Measurements from ENCODE around the gene ASTL.
A peak's percentile ranks its signal among the peaks of the same experiment; 100 is the strongest.
"Not testable (repeated sequence)": the region's sequence is repeated elsewhere in the genome, so short reads cannot be mapped to it uniquely, and the experiment has no call there.

Gene ASTL

DNA sequence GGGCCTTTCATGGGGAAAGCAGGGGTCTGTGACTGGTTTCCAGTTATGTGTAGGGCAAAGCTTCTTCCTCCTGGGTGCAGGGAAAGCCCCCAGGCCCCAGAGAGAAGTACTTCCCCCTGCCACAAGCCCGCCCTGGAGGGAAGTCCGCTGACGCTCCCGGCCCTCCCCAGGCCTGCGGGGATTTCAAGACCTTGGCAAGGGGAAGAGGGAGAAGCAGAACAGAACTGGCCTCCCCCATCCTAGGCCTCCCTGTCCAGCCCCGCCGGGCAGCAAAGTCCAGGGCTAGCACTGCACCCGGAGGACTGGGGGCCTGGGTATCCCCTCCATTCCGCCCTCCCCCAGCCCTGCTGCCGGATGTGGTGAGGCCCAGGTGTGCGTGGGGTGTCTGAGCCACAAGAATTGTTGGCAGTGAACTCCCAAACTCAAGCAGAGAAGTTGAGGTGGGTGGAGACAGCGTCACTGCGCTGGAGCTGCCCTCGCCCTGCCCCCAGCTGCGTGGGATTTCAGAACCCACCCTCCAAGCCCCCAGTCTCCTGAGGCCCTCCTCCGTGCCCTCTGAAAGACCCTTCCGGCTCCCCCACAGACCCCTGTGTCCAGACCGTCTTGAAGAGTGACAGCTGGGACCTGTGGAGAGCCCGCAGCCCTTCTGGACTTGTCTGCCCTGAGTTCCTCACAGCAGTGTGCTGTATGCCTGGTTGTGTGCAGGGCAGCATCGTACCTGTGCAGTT, 8.0 kb upstream of the ASTL start:
- DNase-seq (ENCODE audit: low spot score) = peak; percentile 63

DNA sequence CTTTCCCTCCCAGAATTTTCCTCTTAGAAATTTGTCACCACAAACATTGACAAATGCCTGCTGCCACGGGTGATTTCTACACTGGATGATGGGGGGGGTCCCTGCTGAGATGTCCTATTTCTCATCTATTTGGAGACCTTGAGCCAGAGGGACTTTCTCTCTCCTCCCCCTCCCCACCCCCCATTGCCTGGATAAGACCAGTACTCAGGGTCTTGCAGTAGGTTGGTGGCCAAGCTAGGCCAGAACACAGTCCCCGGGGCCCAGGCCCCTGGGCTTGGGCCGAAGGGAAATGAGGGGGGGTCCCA, 7.5 kb upstream of the ASTL start:
- DNase-seq (ENCODE audit: low spot score) = no peak

DNA sequence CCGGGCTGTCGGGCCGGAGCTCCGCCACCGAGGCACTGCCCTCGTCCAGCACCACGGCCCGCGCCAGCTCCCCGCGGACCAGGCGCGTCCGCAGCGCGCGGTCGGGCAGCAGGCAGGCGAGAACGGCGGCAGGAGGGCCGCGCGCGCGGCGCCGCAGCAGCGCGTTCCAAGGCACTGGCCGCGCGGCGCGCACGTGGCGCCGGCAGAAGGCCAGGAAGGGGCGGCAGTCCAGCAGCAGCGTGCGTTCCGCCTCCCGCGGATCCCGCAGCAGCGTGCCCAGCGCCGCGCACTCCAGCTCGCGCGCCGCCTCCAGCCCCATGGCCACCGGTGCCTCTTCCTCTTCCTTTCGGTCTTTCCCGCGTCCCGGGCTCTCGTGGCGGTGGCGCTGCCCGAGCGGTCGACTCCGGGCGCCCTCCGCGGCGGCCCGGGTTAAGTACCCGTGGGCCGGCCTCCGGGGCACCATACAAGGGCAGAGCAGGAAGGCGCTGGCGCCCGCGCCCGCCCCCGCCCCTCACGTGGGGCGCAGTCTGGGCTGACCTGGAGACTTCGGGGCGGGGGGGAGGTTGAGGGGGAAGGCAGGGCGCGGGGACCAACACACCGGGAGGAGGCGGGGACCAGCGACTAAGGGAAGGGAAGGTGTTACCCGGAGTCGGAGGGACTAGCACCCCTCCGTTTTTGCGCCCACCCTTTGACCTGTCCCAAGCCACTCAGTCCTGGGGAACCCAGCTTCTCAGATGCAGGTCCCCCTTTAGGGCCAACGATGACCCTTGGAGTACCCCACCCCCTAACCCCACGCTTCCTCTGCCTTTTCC, 6.9 kb upstream of the ASTL start, which contains the start of gene DUSP2:
DUSP2 (minus strand) TSS at position 405 of the 812 bp plus-strand sequence; CDS start at position 319, 86 bp downstream.
- DNase-seq (ENCODE audit: low spot score) = peak; percentile 65

DNA sequence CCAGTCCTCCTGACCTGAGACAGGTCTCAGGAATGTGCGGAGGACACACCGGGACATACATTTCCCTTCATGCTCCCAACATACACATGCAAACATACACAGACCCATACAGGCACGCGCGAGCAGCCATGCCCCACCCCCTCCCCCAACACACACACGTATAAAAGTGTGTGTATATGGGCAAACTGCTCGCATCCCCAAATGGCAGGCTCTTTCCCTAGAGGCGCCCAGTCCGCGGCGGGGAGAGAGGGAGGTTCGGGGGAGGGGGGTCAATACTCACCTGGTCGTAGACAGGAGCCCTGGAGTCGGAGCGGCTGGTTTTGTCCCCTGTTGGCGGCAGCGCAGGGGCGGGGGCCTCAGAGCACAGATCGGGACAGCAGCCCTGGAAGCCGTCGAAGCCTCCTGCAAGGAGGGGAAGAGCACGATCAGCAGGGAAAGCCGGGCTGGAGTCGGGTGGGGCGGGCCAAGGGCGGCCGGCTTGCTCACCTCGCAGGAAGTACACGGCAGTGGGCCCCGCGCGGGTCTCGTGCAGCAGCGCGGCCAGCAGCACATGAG, 6.3 kb upstream of the ASTL start:
- no peak for DNase-seq (ENCODE audit: low spot score)

DNA sequence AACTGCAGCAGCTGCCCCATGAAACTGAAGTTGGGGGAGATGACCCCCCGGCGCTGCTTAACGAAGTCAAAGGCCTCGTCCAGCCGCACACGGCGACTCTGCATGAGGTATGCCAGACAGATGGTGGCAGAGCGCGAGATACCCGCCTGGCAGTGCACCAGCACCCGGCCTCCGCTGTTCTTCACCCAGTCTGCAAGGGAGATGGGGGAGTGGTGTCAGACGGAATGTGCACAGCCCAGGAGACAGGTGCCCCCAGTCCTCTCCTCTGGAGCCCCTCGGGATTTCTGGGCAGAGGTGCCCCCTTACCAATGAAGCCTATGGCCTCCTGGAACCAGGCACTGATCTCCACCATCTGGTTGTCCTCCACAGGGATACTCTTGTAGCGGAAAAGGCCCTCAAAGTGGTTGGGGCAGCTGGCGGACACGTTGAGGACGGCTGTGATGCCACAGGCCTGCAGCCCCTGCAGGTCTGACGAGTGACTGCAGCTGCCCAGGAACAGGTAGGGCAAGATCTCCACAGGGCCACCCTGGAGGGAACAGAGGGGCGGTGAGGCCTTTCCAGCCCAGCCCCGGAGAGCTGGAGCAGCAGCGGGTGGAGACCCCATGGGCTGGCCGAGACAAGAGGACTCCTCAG, 5.7 kb upstream of the ASTL start:
- no peak for DNase-seq (ENCODE audit: low spot score)

DNA sequence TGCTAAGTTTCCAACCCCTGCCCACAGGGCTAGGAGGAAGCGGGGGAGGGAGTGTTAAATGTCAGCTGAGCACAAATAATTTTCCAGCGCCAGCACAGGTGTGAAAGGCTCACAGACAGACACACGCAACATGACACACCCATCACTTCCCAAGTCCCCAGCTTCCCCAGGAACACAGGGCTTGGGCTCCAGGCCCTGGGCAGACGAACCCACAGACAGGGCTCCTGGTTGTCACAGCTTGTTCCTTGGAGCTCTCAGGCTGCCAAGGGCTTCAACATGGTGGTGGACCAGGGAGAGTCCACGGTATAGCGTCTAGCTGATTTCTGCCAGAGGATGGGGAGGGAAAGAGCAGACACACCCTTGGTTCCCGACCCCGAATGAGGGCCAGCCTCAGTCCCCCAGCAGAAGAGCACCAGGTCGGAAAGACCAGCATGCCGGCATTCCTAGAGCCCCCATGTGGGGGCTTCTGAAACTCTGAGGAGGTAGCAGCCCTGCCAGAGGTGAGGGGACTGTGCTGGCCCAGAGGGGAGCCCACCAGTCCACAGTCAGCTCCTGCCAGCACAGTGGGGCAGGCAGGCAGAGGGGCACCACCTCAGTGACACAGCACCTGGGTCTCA, 5.0 kb upstream of the ASTL start:
- DNase-seq (ENCODE audit: low spot score) = no peak

DNA sequence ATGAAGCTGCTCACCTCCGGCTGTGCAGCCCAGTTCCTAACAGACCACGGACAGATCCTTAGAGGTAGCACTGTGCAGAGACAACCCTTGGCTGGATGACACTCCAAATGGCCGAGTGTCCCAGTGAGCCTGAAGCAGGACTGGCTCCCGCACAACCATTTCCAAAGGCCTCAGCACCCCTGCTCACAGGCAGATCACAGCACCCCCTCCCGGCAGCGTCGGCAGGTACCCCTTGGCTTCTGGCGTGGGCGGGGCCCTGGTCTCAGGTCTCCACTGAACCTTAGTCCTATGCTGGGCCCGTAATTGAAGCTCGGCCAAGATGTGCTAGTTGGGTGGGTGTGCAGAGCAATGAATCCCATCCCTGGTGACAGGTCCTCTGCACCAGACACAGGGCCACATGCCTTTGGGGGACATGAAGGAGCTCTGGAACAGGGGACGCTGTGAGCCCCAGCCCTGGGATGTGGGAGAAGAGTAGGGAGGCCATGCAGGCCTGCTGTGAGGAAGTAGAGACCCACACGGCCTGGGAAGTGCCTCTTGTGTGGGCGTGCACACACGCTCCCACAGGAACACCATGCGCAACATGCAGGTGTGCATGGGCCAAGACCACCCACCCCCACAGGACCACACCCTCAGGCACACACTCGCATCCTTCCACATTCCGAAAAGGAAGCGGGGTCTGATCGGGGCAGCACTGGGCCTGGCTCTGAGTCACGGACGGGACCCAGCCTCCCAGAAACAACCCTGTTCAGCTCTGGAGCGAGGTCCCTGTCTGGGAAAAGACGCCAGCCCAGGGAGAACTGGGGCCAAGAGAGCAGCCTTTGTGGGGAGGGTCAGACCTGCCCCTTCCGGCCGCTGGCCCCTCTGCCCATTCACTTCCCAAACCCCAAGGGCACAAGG, 4.2 kb upstream of the ASTL start:
- no peak for DNase-seq (ENCODE audit: low spot score)

DNA sequence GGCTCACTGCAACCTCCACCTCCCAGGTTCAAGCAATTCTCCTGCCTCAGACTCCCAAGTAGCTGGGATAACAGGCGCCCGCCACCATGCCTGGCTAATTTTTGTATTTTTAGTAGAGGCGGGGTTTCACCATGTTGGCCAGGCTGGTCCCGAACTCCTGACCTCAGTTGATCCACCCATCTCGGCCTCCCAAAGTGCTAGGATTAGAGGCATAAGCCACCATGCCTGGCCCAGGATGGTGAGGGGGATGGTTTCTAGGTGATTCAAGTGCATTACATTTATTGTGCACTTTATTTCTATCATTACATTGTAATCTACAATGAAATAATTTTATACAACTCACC, 3.3 kb upstream of the ASTL start:
- DNase-seq (ENCODE audit: low spot score) = not testable (repeated sequence)

DNA sequence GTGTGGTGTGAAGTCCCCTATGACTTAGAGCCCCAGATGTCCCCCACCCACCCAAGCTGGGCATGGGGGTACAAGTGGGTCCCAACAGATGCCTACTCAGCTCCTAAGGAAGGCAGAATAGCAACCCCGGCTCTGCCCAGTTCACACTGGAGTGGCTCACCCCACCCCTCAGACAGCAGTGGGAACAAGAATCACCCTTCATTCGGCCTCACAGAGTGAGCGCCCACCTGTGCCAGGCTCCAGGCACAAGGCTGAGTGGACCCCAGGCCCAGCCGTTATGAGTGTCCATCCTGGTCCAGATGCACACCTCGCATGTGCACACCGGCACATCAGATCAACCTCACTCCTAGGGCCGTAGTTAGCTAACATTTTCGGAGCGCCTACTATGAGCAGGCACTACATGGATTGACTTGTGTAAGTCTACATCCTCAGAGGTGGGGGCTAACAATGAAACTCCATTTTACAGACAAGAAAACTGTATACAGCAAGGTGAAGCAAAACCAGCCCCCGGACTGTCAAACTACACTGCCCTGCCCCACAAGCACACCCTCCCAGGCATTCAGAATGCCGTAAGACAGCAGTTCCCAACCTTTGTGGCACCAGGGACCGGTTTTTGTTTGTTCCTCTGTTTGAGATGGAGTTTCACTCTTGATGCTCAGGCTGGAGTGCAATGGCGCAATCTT, 2.8 kb upstream of the ASTL start:
- no peak for DNase-seq (ENCODE audit: low spot score)

DNA sequence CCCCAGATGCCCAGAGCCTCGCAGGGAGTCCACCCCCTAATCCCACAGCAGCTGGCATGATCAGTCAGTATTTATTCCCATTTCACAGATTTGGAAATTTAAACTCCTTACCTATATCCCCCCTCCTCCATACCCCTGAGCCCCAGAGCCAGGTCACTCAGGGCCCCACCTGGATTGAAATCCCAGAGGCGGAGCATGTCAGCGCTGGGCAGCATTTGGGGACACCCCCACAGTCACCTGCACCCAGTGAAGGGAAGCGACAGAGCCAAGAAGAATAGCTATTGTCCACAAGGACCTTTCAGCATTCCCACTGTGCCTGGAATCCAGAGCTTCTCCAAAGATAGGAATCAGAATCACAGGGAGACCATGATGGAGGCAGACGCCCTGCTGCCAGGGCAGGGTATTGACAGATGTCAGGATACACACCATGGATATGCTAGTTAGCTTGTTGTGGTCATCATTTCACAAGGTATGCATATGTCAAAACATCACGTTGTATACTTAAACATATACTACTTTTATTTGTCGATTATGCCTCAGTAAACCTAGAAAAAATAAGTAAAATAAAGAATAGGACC, 968 bp upstream of the ASTL start:
- DNase-seq (ENCODE audit: low spot score) = no peak

DNA sequence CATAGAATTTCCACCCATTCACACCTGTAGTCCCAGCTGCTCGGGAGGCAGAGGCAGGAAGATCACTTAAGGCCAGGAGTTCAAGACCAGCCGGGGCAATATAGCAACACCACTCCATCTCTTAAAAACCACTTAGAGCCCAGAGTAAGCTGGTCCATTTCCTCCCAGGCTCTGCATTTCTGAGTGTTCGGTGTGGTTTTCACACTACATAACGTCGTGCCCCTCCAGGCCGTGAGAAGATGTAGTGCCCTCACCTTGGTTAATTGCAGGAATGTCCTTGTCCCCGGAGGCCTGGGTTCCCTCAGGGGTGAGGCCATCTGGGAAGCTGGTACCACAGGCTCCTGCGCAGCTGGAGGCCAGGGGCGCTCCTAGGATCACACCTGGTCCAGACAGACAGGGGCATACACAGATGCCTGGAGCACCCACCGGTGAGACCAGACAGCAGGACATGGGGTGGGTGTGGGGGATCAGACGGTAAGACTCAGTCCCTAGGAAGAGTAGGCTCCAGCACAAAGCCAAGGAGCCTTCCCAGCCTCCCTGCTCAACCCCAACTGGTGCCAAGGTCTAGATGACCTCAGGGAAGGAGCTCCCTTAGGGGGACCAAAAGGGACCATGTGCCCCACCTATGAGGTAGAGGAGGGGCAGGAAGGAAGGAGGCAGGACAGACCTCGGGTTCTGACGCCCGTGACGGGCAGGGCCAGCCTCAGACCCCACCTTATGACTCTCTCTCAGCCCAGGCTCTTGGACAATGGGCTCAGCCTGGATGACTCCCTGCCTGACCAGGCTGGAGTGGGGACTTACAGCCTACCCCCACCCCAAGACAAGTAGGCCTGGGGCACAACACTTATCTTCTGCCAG, 752 bp downstream of the ASTL start:
- DNase-seq (ENCODE audit: low spot score) = no peak

DNA sequence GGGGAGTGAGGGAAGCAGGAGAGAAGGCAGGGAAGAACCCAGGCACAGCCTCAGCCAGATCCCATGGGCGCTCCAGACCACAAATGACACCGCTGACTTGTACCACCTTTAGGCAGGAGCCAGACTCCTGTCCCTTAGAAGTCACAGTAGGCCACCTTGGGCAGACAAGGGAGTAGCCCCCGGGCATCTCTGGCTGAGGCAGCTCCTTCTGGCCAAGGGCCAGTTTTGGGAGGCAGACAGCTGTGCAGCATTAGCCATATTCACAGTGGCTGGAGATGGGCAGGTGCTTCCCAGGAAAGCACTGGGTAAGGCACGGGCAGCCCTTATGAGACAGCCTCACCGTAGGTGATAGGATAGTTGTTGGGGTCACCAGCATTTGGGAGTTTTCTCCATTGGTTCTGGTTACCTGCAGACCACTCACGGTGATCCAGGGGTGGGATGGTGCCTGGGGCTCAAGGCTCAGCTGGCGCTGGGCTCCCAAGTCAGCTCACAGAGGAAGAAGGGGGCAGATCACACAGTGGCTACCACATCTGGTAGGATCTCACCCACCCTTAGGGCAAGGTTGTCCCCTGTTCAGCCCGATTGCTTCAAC, 2.1 kb downstream of the ASTL start:
- DNase-seq (ENCODE audit: low spot score) = no peak

DNA sequence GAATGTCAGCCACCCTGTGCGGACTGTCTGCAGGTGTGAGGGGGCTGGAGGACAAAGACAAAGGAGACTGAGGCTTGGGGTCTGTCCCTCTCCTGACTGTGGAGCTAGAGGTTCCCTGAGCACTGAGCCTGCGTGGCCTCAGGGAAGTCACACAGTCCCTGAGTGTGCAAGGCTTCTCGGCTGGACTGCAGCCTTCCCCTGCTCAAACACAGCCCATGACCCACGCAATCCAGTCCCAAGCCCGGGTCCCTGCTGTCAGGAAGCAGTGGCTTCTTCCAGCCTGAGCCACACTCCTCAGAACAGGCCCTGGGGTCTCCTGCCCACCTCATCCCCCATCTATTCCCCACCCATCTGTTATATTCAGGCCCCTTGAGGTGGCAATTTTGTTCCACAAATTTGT, 2.7 kb downstream of the ASTL start:
- no peak for DNase-seq (ENCODE audit: low spot score)

DNA sequence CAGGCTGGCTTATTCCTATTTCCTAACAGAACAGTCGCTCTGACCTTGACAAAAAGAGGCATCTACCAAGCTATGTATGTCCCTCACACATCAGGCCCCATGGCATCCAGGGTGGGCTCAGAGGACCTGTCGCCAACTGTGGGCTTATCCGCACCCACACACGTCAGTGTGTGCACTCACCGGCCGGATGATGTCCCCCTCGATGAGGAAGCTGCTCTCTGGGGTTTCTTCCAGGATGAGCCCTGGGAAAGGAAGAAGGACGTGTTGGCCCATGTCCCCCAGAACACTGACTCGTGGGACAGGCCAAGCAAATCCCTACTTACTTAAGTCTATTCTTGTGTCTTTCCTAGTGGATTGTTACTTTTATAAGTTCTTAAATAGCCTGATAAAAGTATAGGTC, 3.1 kb downstream of the ASTL start:
- DNase-seq (ENCODE audit: low spot score) = no peak

DNA sequence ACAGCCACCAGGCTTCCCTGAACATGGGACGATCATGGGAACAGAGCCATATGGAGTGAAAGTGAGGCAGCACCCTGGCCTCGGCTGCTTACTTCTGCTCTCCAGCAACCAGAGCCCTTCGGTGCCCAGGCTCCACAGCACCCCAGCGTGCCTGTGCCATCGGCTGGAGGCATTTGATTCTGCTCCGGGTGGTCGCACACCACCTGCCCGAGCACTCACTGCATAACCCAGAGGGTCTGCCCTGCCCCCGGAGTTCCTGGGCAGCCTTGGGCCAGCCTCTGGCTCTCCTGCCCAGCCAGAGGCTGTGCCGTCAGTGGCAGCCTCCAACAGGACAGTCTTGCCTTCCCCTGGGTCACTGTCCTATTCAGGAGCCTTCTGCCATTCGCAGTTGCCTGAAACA, 3.9 kb downstream of the ASTL start:
- DNase-seq (ENCODE audit: low spot score) = no peak

DNA sequence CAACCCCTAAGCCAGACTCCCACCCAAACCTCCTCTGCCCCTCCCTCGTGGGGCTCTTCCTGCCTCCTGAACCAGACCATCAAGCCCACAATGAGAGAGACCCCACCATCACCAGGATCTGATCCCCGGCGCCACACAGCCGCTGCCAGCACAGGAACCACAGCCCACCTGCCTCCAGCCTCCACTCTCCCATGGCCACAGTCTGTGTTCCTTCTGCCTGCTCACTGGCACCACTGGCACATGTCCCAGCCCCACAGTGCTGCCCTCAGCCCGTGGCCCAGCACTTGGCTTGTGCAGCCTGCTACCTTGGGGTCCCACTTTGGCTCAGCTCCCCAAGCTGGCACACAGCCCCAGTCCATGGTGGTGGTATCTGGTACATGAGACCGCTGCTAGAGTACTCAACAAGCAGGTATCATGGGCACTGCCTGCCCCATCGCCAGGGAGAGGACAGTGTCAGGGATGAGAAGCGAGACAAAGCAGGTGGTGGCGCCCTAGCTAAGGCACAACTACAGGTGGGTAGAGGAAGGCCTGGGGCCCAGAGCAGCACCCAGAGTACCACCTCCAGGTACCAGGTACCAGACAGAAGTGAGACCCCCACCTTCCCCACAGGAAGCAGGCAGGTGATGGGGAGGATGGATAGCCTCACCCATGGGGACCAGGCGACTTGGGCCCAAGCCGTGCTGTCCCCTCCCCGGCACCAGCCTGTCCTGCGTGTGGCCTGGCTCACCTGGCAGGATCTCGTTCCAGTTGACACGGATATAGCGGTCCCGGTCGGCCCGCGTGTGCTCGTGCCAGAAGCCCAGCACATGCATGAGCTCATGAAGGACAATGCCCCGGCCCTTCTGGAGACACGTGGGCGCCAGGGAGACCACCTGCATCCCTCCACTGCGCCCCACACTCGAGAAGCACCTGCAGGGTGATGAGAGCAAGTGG, 6.2 kb downstream of the ASTL start:
- no peak for DNase-seq (ENCODE audit: low spot score)

DNA sequence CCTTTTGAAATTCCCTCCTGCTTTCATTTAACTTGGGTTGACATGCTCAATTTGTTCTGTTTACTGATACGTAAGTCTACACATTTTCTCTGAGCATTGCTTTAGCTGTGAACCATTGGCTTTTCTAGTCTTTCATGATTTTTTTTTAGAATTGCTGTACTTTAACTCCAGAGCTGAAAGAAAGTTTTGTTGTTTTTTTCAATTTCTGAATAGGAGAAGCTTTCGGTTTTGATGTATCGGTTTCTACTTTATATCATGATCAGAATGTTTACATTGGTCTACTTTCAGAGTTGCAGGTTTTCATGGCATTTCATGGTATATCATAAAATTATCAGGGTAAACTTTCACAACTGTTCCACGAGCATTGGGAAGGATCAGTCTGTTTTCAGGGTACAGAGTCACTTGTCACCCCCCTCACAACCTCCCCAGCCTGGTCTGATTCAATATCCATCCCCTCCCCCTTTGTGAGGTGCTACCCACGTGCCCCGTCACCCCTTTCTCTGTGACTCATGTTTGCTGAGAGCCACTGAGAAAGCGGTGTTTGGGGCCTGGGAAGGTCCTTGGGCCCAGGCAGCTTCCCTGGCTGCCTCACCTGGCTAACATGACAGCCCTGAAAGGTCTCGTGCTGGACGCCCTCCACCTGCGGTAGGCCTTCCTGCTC, 7.0 kb downstream of the ASTL start:
- no peak for DNase-seq (ENCODE audit: low spot score)

DNA sequence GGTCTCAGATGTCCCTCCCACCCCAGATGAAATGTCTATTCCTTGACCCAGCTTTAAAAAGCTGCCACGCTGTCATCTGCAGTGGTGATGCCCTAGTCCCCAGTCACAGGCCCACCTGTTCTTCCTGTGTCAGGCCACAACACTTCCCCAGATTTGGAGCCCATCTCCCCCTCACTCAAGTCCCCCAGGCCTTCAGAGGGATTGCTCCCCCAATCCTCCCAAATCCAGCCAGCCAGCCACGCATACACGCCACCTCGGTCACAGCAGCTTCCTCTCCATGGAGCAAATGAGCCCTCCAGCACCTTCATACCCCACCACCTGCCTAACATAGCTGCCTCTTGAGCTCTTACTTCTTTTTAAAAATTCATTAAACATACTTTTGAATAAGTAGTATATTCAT, 7.8 kb downstream of the ASTL start:
- DNase-seq (ENCODE audit: low spot score) = no peak
